Measurements from ENCODE around the gene PRAME.

DNA sequence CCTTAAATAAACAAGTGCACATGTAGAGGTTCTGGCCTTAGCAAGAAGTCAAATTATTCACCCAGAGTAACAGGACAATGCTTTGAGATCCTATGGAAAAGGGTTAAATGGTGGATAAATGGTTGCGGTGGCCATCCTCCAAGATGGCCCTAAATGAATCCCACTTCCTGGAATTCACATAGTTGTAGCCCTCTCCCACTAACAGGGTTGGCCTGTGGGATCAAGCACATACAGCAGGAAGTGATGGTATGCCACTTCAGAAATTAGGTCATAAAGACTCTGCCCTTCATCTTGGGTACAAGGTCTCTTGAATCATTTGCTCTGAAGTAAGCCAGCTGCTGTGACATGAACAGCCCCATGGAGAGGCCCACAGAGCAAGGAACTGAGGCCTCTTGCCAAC, 52.3 kb downstream of the PRAME start:
- TF ChIP-seq RAD21 (IDR thresholded peaks at IDR 0.05; ENCODE audit: low read depth) (no peak), CREB1 (IDR thresholded peaks at IDR 0.05; ENCODE audit: low read depth) (no peak)
- TF ChIP-seq, protein P1, sequence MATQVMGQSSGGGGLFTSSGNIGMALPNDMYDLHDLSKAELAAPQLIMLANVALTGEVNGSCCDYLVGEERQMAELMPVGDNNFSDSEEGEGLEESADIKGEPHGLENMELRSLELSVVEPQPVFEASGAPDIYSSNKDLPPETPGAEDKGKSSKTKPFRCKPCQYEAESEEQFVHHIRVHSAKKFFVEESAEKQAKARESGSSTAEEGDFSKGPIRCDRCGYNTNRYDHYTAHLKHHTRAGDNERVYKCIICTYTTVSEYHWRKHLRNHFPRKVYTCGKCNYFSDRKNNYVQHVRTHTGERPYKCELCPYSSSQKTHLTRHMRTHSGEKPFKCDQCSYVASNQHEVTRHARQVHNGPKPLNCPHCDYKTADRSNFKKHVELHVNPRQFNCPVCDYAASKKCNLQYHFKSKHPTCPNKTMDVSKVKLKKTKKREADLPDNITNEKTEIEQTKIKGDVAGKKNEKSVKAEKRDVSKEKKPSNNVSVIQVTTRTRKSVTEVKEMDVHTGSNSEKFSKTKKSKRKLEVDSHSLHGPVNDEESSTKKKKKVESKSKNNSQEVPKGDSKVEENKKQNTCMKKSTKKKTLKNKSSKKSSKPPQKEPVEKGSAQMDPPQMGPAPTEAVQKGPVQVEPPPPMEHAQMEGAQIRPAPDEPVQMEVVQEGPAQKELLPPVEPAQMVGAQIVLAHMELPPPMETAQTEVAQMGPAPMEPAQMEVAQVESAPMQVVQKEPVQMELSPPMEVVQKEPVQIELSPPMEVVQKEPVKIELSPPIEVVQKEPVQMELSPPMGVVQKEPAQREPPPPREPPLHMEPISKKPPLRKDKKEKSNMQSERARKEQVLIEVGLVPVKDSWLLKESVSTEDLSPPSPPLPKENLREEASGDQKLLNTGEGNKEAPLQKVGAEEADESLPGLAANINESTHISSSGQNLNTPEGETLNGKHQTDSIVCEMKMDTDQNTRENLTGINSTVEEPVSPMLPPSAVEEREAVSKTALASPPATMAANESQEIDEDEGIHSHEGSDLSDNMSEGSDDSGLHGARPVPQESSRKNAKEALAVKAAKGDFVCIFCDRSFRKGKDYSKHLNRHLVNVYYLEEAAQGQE (IDR thresholded peaks at IDR 0.05; ENCODE audit: low read depth) = no peak

Measured in Ishikawa (cell line).